HepG2 (cell line): Measurements from ENCODE around the gene RBM18. TPM values are rescaled to one million over a fixed set of nuclear protein-coding genes. Genes with fewer than 3 reads are reported as not detected.

ENCODE experiments used
- AHR ChIP-seq: IDR thresholded peaks from 2 replicates; pipeline ENCODE4 v1.6.1; 2018; ENCODE audit warnings: missing genetic modification reagents, missing compliant biosample characterization
- ATF3 ChIP-seq: sonication (generic); formaldehyde crosslinking; IDR thresholded peaks from 2 replicates; pipeline ENCODE4 v1.4.0; 2020; ENCODE audit warnings: missing genetic modification reagents
- KDM4B ChIP-seq: sonication (generic); formaldehyde crosslinking; IDR thresholded peaks from 2 replicates; pipeline ENCODE4 v1.4.0; 2020; ENCODE audit warnings: missing genetic modification reagents
- KLF6 ChIP-seq: IDR thresholded peaks from 2 replicates; pipeline ENCODE4 v1.8.0; 2016; ENCODE audit warnings: missing biosample characterization, missing genetic modification reagents
- MEIS2 ChIP-seq: sonication (generic); formaldehyde crosslinking; IDR thresholded peaks from 2 replicates; pipeline ENCODE4 v1.9.0; 2021; ENCODE audit warnings: mild to moderate bottlenecking, missing genetic modification reagents
- MIXL1 ChIP-seq: IDR thresholded peaks from 2 replicates; pipeline ENCODE4 v1.6.1; 2016
- PAWR ChIP-seq: sonication (generic); formaldehyde crosslinking; IDR thresholded peaks from 2 replicates; pipeline ENCODE4 v1.4.0; 2020; ENCODE audit warnings: missing genetic modification reagents, mild to moderate bottlenecking, borderline replicate concordance
- PHB2 ChIP-seq: fragments of 450-650 bp; IDR thresholded peaks from 2 replicates; pipeline ENCODE4 v1.6.1; 2018; ENCODE audit not compliant: partially characterized antibody
- POLR2AphosphoS2 ChIP-seq: IDR thresholded peaks from 2 replicates; pipeline ENCODE4 v1.6.1; 2011; ENCODE audit warnings: low read depth, low read length, improper control_type of control experiment
- PPARG ChIP-seq: conservative IDR thresholded peaks from 2 replicates; pipeline ENCODE4 v1.6.1; 2016; ENCODE audit warnings: missing biosample characterization, missing genetic modification reagents
- SALL1 ChIP-seq: sonication (generic); formaldehyde crosslinking; IDR thresholded peaks from 2 replicates; pipeline ENCODE4 v1.8.0; 2022; ENCODE audit warnings: mild to moderate bottlenecking, missing genetic modification reagents
- SRSF4 ChIP-seq: fragments of 200-400 bp; formaldehyde crosslinking; IDR thresholded peaks from one replicate; pipeline ENCODE4 v1.6.1; 2018; ENCODE audit warnings: mild to moderate bottlenecking, low read depth, low read length, moderate library complexity; ENCODE audit not compliant: poor library complexity, severe bottlenecking
- XBP1 ChIP-seq: sonication (generic); formaldehyde crosslinking; IDR thresholded peaks from 2 replicates; pipeline ENCODE4 v1.5.0; 2020; ENCODE audit warnings: missing genetic modification reagents
- ZFP41 ChIP-seq: sonication (generic); formaldehyde crosslinking; IDR thresholded peaks from 2 replicates; pipeline ENCODE4 v1.4.0; 2020; ENCODE audit warnings: mild to moderate bottlenecking, missing genetic modification reagents, borderline replicate concordance
- ZHX1 ChIP-seq: sonication (generic); formaldehyde crosslinking; IDR thresholded peaks from 2 replicates; pipeline ENCODE4 v1.8.1; 2022; ENCODE audit warnings: low read depth, mild to moderate bottlenecking, missing genetic modification reagents
- ZNF143 ChIP-seq: sonication (generic); formaldehyde crosslinking; IDR thresholded peaks from 2 replicates; pipeline ENCODE4 v1.4.0; 2020; ENCODE audit warnings: missing genetic modification reagents
- ZNF207 ChIP-seq: fragments of 450-650 bp; IDR thresholded peaks from 2 replicates; pipeline ENCODE4 v1.6.1; 2016; ENCODE audit warnings: antibody characterized with exemption, borderline replicate concordance
- ZNF766 ChIP-seq: sonication (generic); formaldehyde crosslinking; IDR thresholded peaks from 2 replicates; pipeline ENCODE4 v1.5.0; 2020; ENCODE audit warnings: missing genetic modification reagents, borderline replicate concordance
- ZNF772 ChIP-seq: sonication (generic); formaldehyde crosslinking; IDR thresholded peaks from 2 replicates; pipeline ENCODE4 v1.5.0; 2020; ENCODE audit warnings: mild to moderate bottlenecking, missing genetic modification reagents
- ZNF792 ChIP-seq: IDR thresholded peaks from 2 replicates; pipeline ENCODE4 v1.6.1; 2016
- polyA plus RNA-seq, 8 experiments: library from polyadenylated mRNA; depleted of rRNA in 3 of 8; stranded (reverse) in 7 of 8; unstranded in 1 of 8; fragments of >200 nt; fragmentation: Illumina TruSeq in 4 of 8; extraction: Trizol in 4 of 8; gene quantifications; 2 replicates each; pipeline versions ENCODE4 v1.2.1 to v1.2.3, GENCODE V29; 2011 to 2016; ENCODE audit warnings: low read depth in 4 of 8, missing spikeins in 1 of 8, mixed read lengths in 1 of 8; ENCODE audit not compliant: insufficient read depth in 1 of 8
- total RNA-seq, 5 experiments: library from RNA; depleted of rRNA; stranded (reverse); fragments of >200 nt; fragmentation: Illumina TruSeq; extraction: Trizol; gene quantifications; 2 replicates each; pipeline ENCODE4 v1.2.3, GENCODE V29; 2016; ENCODE audit warnings: low read depth in 1 of 5
- TF ChIP-seq, protein P1 (sequence below): sonication (generic); formaldehyde crosslinking; IDR thresholded peaks from 2 replicates; pipeline ENCODE4 v1.5.1; 2020; ENCODE audit warnings: mild to moderate bottlenecking, missing genetic modification reagents, borderline replicate concordance
- TF ChIP-seq, protein P2 (sequence below): IDR thresholded peaks from 2 replicates; pipeline ENCODE4 v1.6.1; 2018; ENCODE audit warnings: missing genetic modification reagents, mild to moderate bottlenecking, missing compliant biosample characterization
- TF ChIP-seq, protein P3 (sequence below): sonication (generic); formaldehyde crosslinking; IDR thresholded peaks from 2 replicates; pipeline ENCODE4 v1.4.0; 2020; ENCODE audit warnings: mild to moderate bottlenecking, low read depth, missing genetic modification reagents

RBM18 gene
- total and polyA plus RNA-seq, 2 of the 13 experiments (the other 11 are each of a cell fraction or from before 2014, with no cell fraction given) = 12.6 to 16.6 TPM

DNA sequence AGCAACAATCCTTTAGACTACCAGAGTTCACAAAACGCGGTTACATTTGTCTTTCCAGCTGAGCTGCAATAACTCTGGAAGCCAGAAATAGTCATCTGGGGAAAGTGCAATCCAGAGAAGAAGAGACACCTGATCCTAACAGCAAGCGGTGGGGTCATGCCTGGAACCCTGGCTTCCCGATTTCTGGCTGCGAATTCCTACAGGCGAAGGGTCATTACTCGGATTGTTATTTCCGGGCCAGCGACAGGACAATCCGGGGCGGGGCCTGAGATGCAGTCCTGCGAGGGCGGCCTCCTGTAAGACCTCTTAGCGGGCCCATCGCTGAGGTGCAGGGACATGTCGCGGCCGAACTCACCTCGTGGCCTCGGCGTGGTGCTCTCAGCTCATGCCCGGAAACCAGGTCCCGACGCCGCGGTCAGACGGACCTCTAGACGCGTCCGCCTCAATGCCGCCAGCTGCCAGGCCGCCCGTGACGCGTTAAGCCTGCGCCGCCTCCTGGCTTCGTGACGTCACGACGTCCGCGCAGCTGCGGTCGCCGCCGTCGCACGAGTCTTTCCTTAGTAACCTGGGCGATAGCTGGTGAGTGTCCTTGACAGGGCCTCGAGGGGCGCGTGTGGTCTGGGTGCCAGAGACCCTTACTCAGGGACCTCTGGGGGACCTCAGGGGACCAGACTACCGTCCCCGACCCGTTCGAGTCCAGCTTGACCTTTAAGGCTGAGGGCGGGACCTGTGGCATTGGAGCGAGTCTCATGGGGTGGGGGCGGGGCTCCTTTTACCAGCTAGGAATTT lies at the start of gene RBM18, which contains the start of gene MRRF (continued):
- TF ChIP-seq ZHX1 (CRISPR knock-in tag) (peak; percentile 100), ZNF772 (CRISPR knock-in tag) (peak; percentile 99), ZNF207 (no peak), POLR2AphosphoS2 (no peak), KDM4B (CRISPR knock-in tag) (peak; percentile 45; the same call in 1 of the 2 replicates), ZNF766 (peak; percentile 95; the same call in 1 of the 2 replicates), XBP1 (CRISPR knock-in tag) (peak; percentile 55; the same call in 1 of the 2 replicates), PAWR (CRISPR knock-in tag) (0 out of 2 replicates have a peak, but pooled peaks have one; percentile 94), ZNF143 (CRISPR knock-in tag) (no peak), MEIS2 (peak; percentile 79; the same call in 1 of the 2 replicates), PHB2 (no peak), ZFP41 (CRISPR knock-in tag) (peak; percentile 96), ZNF792 (CRISPR knock-in tag) (peak; percentile 97), KLF6 (peak; percentile 95), AHR (peak; percentile 85; the same call in 1 of the 2 replicates), MIXL1 (CRISPR knock-in tag) (0 out of 2 replicates have a peak, but pooled peaks have one; percentile 36), SALL1 (CRISPR knock-in tag) (peak; percentile 99), PPARG (CRISPR knock-in tag) (0 out of 2 replicates have a peak, but pooled peaks have one; percentile 29), ATF3 (CRISPR knock-in tag) (peak; percentile 68), SRSF4 (no peak)
- TF ChIP-seq, protein P1, sequence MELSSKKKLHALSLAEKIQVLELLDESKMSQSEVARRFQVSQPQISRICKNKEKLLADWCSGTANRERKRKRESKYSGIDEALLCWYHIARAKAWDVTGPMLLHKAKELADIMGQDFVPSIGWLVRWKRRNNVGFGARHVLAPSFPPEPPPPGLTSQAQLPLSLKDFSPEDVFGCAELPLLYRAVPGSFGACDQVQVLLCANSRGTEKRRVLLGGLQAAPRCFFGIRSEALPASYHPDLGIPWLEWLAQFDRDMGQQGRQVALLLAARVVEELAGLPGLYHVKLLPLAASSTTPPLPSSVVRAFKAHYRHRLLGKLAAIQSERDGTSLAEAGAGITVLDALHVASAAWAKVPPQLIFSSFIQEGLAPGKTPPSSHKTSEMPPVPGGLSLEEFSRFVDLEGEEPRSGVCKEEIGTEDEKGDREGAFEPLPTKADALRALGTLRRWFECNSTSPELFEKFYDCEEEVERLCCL = peak; percentile 94; the same call in 1 of the 2 replicates
- TF ChIP-seq, protein P2, sequence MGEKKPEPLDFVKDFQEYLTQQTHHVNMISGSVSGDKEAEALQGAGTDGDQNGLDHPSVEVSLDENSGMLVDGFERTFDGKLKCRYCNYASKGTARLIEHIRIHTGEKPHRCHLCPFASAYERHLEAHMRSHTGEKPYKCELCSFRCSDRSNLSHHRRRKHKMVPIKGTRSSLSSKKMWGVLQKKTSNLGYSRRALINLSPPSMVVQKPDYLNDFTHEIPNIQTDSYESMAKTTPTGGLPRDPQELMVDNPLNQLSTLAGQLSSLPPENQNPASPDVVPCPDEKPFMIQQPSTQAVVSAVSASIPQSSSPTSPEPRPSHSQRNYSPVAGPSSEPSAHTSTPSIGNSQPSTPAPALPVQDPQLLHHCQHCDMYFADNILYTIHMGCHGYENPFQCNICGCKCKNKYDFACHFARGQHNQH (CRISPR knock-in tag) = peak; percentile 91
- TF ChIP-seq, protein P3, sequence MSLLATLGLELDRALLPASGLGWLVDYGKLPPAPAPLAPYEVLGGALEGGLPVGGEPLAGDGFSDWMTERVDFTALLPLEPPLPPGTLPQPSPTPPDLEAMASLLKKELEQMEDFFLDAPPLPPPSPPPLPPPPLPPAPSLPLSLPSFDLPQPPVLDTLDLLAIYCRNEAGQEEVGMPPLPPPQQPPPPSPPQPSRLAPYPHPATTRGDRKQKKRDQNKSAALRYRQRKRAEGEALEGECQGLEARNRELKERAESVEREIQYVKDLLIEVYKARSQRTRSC (CRISPR knock-in tag) = peak; percentile 89
